ENCODE data around the gene PCARE. TPM values are rescaled to one million over a fixed set of nuclear protein-coding genes. Genes with fewer than 3 reads are reported as not detected.

The PCARE gene
- total and polyA plus RNA-seq, 2 of the 8 experiments (the other 6 are each of a cell fraction or from before 2014, with no cell fraction given): not detected

GRCh38 chr2:29056452-29056851 is 17.9 kb downstream of the PCARE start:
- Histone ChIP-seq H3K79me1 (ENCODE audit: low read depth, low read length) (no peaks in the 10 kb centered on the region), H3K79me2 (ENCODE audit: control insufficient read depth in 1 of 2, insufficient read depth in 2 of 2, low read length in 2 of 2) (no peaks in the 10 kb centered on the region), H4K8ac (ENCODE audit: extremely low read depth, insufficient read depth, low read length) (no peak overlapping the region), H3K9me3 (ENCODE audit: insufficient read depth in 2 of 2, low read depth in 1 of 2, low read length in 1 of 2) (no peaks in the 10 kb centered on the region), H3K14ac (ENCODE audit: insufficient read length) (no peak overlapping the region), H2BK15ac (ENCODE audit: low read length) (no peak overlapping the region), H2BK120ac (replicated peaks; ENCODE audit: low read depth, low read length) (no peak overlapping the region), H3K36me3 (ENCODE audit: control insufficient read depth in 2 of 4, insufficient read depth in 4 of 4, low read length in 3 of 4) (no peaks in the 10 kb centered on the region), H3K27me3 (replicated peaks in 1 of 4; ENCODE audit: control insufficient read depth in 3 of 4, extremely low read depth in 1 of 4, insufficient read depth in 3 of 4, low read length in 3 of 4) (no peaks in the 10 kb centered on the region), H2BK5ac (ENCODE audit: low read depth, low read length) (no peak overlapping the region), H2BK12ac (ENCODE audit: low read depth, low read length) (no peak overlapping the region), H4K91ac (replicated peaks; ENCODE audit: insufficient read length, low read length) (no peak overlapping the region), H3K23ac (ENCODE audit: insufficient read length) (no peak overlapping the region), H3K27ac (ENCODE audit: low read depth, low read length) (no peak overlapping the region), H3K23me2 (ENCODE audit: low read depth, low read length) (no peaks in the 10 kb centered on the region), H3K4me3 (ENCODE audit: extremely low read depth in 1 of 4, insufficient read depth in 2 of 4, low read depth in 3 of 4, low read length in 4 of 4) (no peak overlapping the region), H2BK20ac (ENCODE audit: low read length) (no peak overlapping the region), H3K4me2 (ENCODE audit: insufficient read depth in 1 of 2, low read depth in 2 of 2, low read length in 2 of 2) (no peak overlapping the region), H3K18ac (ENCODE audit: extremely low read depth, low read length) (no peak overlapping the region), H2AK5ac (ENCODE audit: low read depth, low read length) (no peak overlapping the region), H4K20me1 (replicated peaks in 1 of 2; ENCODE audit: control insufficient read depth in 1 of 2, insufficient read depth in 2 of 2, low read length in 2 of 2) (no peaks in the 10 kb centered on the region), H2AFZ (ENCODE audit: low read length) (no peak overlapping the region), H3K4ac (replicated peaks; ENCODE audit: insufficient read length, low read depth, low read length) (no peak overlapping the region), H3K4me1 (replicated peaks in 1 of 4; ENCODE audit: control insufficient read depth in 3 of 4, insufficient read depth in 4 of 4, low read length in 3 of 4) (peaks cover 0 to 5% (median 2%) of the 10 kb centered on the region in 4 experiments; a peak in 4 of 7 replicates), H3K56ac (replicated peaks; ENCODE audit: insufficient read length, low read depth, low read length) (no peak overlapping the region), H4K5ac (ENCODE audit: insufficient read length, low read depth, low read length) (no peak overlapping the region), H3K9ac (replicated peaks in 1 of 4; ENCODE audit: extremely low read depth in 1 of 4, low read depth in 3 of 4, low read length in 3 of 4) (no peak overlapping the region)
- no peak for TF ChIP-seq BACH1 (IDR thresholded peaks at IDR 0.05; ENCODE audit: low read length)
- TF ChIP-seq KDM5A (IDR thresholded peaks at IDR 0.05; ENCODE audit: low read length): no peak
- no peak for TF ChIP-seq HDAC6 (IDR thresholded peaks at IDR 0.05; ENCODE audit: low read depth, low read length)
- TF ChIP-seq MAFK (IDR thresholded peaks at IDR 0.05; ENCODE audit: low read depth, low read length): no peak
- TF ChIP-seq CHD2 (IDR thresholded peaks at IDR 0.05; ENCODE audit: low read length): no peak
- TF ChIP-seq JUN (IDR thresholded peaks at IDR 0.05; ENCODE audit: low read depth, low read length): no peak
- no peak for TF ChIP-seq ASH2L (IDR thresholded peaks at IDR 0.05; ENCODE audit: low read length)
- TF ChIP-seq EZH2 (IDR thresholded peaks at IDR 0.05; ENCODE audit: low read depth, low read length, severe bottlenecking): no peak
- TF ChIP-seq NRF1 (IDR thresholded peaks at IDR 0.05; ENCODE audit: low read depth, low read length): no peak
- ChIA-PET CTCF (ENCODE audit: partially characterized antibody) (no interaction called here), POLR2A (ENCODE audit: partially characterized antibody) (no interaction called here)
- DNase-seq (ENCODE audit: low read depth in 1 of 2, low spot score in 2 of 2) (no peak), FAIRE-seq (no peak)
- 80% methylated on average over 5 of the region's 5 CpGs; no CpG with 5 or more reads in 1 of the 2 experiments for WGBS, 2 experiments (ENCODE audit: extremely low coverage in 1 of 2, insufficient coverage in 1 of 2, insufficient read length in 1 of 2, insufficient replicate concordance in 2 of 2, low coverage in 1 of 2, low lambda C conversion rate in 2 of 2, missing lambda C conversion rate in 1 of 2)

Measured in H1 (cell line).